IMR-90 (cell line): ENCODE results near the gene TIAM2. TPM values are rescaled to one million over a fixed set of nuclear protein-coding genes. Genes with fewer than 3 reads are reported as not detected.

Source experiments
- ATAC-seq: fragments of 200-7000 bp; cut with Tn5 transposase; 2 replicates; pipeline ENCODE4 v1.9.1; 2020; ENCODE audit warnings: low read depth, mild to moderate bottlenecking, moderate library complexity
- BruUV-seq: library from RNA; stranded (reverse); fragments of 400-500 nt; replicated peaks from 2 replicates; lab custom pipeline; 2021; lab: Mats Ljungman, UMichigan
- CTCF ChIA-PET: fragments of 300-600 bp; formaldehyde crosslinking; extraction: SDS; loops from one replicate; lab custom pipeline; 2021; ENCODE audit warnings: antibody characterized with exemption; lab: Yijun Ruan, JAX
- POLR2A ChIA-PET: fragments of 300-600 bp; sonication (Branson Sonifier 250); formaldehyde crosslinking; loops from one replicate; lab custom pipeline; 2022; ENCODE audit warnings: antibody characterized with exemption; ENCODE audit not compliant: unreplicated experiment; lab: Charles Lee
- DNase-seq: peaks from one replicate; pipeline ENCODE4 v3.0.0; 2013
- H2AFZ ChIP-seq: replicated peaks from 2 replicates; pipeline ENCODE3; 2013; ENCODE audit warnings: low read length, mild to moderate bottlenecking; ENCODE audit not compliant: poor library complexity
- H2AK5ac ChIP-seq: 2 replicates; pipeline ENCODE4 v1.6.1; 2013; ENCODE audit warnings: low read depth, low read length, inconsistent platforms
- H2AK9ac ChIP-seq: replicated peaks from 2 replicates; pipeline ENCODE3; 2013; ENCODE audit warnings: mild to moderate bottlenecking, low read depth, low read length, moderate library complexity; ENCODE audit not compliant: poor library complexity
- H2BK120ac ChIP-seq: 2 replicates; pipeline ENCODE4 v1.6.1; 2013; ENCODE audit warnings: low read depth, low read length, inconsistent platforms
- H2BK15ac ChIP-seq: 3 replicates; pipeline ENCODE4 v1.6.1; 2013; ENCODE audit warnings: low read depth, low read length, inconsistent platforms
- H2BK20ac ChIP-seq: 2 replicates; pipeline ENCODE4 v1.6.1; 2013; ENCODE audit warnings: low read depth, mild to moderate bottlenecking, inconsistent platforms, low read length, moderate library complexity
- H2BK5ac ChIP-seq: 2 replicates; pipeline ENCODE4 v1.6.1; 2013; ENCODE audit warnings: mild to moderate bottlenecking, low read depth, low read length, inconsistent platforms; ENCODE audit not compliant: poor library complexity, severe bottlenecking
- H3K14ac ChIP-seq: replicated peaks from 2 replicates; pipeline ENCODE4 v1.6.1; 2013; ENCODE audit warnings: low read depth, low read length, inconsistent platforms
- H3K18ac ChIP-seq: 2 replicates; pipeline ENCODE4 v1.6.1; 2013; ENCODE audit warnings: low read depth, low read length, control low read depth
- H3K23ac ChIP-seq: 2 replicates; pipeline ENCODE4 v1.6.1; 2013; ENCODE audit warnings: low read depth, low read length, inconsistent platforms
- H3K27ac ChIP-seq: 2 replicates; pipeline ENCODE4 v1.5.1; 2013; ENCODE audit warnings: mild to moderate bottlenecking, control low read depth, low read length; ENCODE audit not compliant: insufficient read depth
- H3K27me3 ChIP-seq: 2 replicates; pipeline ENCODE4 v1.6.1; 2013; ENCODE audit warnings: low read length; ENCODE audit not compliant: control insufficient read depth, insufficient read depth
- H3K36me3 ChIP-seq: 2 replicates; pipeline ENCODE4 v1.6.1; 2013; ENCODE audit warnings: low read length, mixed read lengths; ENCODE audit not compliant: control insufficient read depth, insufficient read depth
- H3K4ac ChIP-seq: 2 replicates; pipeline ENCODE4 v1.6.1; 2013; ENCODE audit warnings: low read depth, low read length, inconsistent platforms
- H3K4me1 ChIP-seq: 2 replicates; pipeline ENCODE4 v1.6.1; 2013; ENCODE audit warnings: low read length, mixed read lengths; ENCODE audit not compliant: control insufficient read depth, insufficient read depth
- H3K4me2 ChIP-seq: 2 replicates; pipeline ENCODE4 v1.6.1; 2013; ENCODE audit warnings: low read depth, mild to moderate bottlenecking, control low read depth, low read length, moderate library complexity
- H3K4me3 ChIP-seq: 2 replicates; pipeline ENCODE4 v1.5.1; 2013; ENCODE audit warnings: low read depth, mild to moderate bottlenecking, control low read depth, low read length, moderate library complexity; ENCODE audit not compliant: insufficient read depth
- H3K56ac ChIP-seq: 2 replicates; pipeline ENCODE4 v1.6.1; 2013; ENCODE audit warnings: low read length, inconsistent platforms; ENCODE audit not compliant: insufficient read depth; ENCODE audit errors: extremely low read depth
- H3K79me1 ChIP-seq, 2 experiments: 2 replicates each; pipeline ENCODE4 v1.6.1; 2013; ENCODE audit warnings: low read length in 2 of 2, inconsistent platforms in 1 of 2, low read depth in 1 of 2
- H3K9ac ChIP-seq: 2 replicates; pipeline ENCODE4 v1.6.1; 2013; ENCODE audit warnings: low read depth, low read length, control low read depth
- H3K9me1 ChIP-seq: 2 replicates; pipeline ENCODE4 v1.6.1; 2013; ENCODE audit warnings: low read length, inconsistent platforms; ENCODE audit not compliant: insufficient read depth
- H3K9me3 ChIP-seq: 2 replicates; pipeline ENCODE4 v1.6.1; 2013; ENCODE audit warnings: low read length; ENCODE audit not compliant: control insufficient read depth, insufficient read depth
- H4K20me1 ChIP-seq: 2 replicates; pipeline ENCODE4 v1.6.1; 2013; ENCODE audit warnings: low read length, inconsistent platforms; ENCODE audit not compliant: insufficient read depth
- H4K5ac ChIP-seq: 2 replicates; pipeline ENCODE4 v1.6.1; 2013; ENCODE audit warnings: mild to moderate bottlenecking, low read depth, low read length, control low read depth
- H4K8ac ChIP-seq, 2 experiments: 2 replicates each; pipeline ENCODE4 v1.6.1; 2013; ENCODE audit warnings: low read depth in 2 of 2, low read length in 2 of 2, control low read depth in 1 of 2, inconsistent platforms in 1 of 2
- H4K91ac ChIP-seq: 2 replicates; pipeline ENCODE4 v1.6.1; 2013; ENCODE audit warnings: low read depth, low read length, inconsistent platforms; ENCODE audit not compliant: insufficient read depth
- BHLHE40 ChIP-seq: fragments of 150-350 bp; IDR thresholded peaks from 2 replicates; pipeline ENCODE4 v1.6.1; 2016; ENCODE audit warnings: mild to moderate bottlenecking, low read depth, low read length
- CHD1 ChIP-seq: IDR thresholded peaks from 2 replicates; pipeline ENCODE4 v1.6.1; 2012; ENCODE audit warnings: low read depth, low read length, improper control_type of control experiment
- ELK1 ChIP-seq: fragments of 150-350 bp; IDR thresholded peaks from 2 replicates; pipeline ENCODE4 v1.6.1; 2016; ENCODE audit warnings: low read depth, mild to moderate bottlenecking, low read length, moderate library complexity, borderline replicate concordance
- FOS ChIP-seq: fragments of 150-350 bp; IDR thresholded peaks from 2 replicates; pipeline ENCODE4 v1.6.1; 2016; ENCODE audit warnings: low read depth, low read length
- MAFK ChIP-seq: IDR thresholded peaks from 2 replicates; pipeline ENCODE4 v1.6.1; 2012; ENCODE audit warnings: low read depth, low read length, improper control_type of control experiment
- MAZ ChIP-seq: IDR thresholded peaks from 2 replicates; pipeline ENCODE4 v1.6.1; 2012; ENCODE audit warnings: low read depth, mild to moderate bottlenecking, low read length, improper control_type of control experiment, moderate library complexity, borderline replicate concordance
- MXI1 ChIP-seq: IDR thresholded peaks from 2 replicates; pipeline ENCODE4 v1.6.1; 2012; ENCODE audit warnings: low read depth, mild to moderate bottlenecking, low read length, moderate library complexity, borderline replicate concordance
- RCOR1 ChIP-seq: IDR thresholded peaks from 2 replicates; pipeline ENCODE4 v1.6.1; 2012; ENCODE audit warnings: mild to moderate bottlenecking, low read length, improper control_type of control experiment; ENCODE audit not compliant: insufficient replicate concordance
- RFX5 ChIP-seq: IDR thresholded peaks from 2 replicates; pipeline ENCODE4 v1.8.0; 2012; ENCODE audit warnings: low read depth, mild to moderate bottlenecking, low read length, moderate library complexity
- SMC3 ChIP-seq: fragments of 150-350 bp; IDR thresholded peaks from 2 replicates; pipeline ENCODE4 v1.6.1; 2016; ENCODE audit warnings: low read depth, mild to moderate bottlenecking, antibody characterized with exemption, low read length, moderate library complexity
- WGBS, 2 experiments: methylation state at CpG; one replicate each; pipeline versions ENCODE4 v1.1.5 to v1.1.7; 2013; ENCODE audit warnings: missing lambda C conversion rate in 2 of 2; ENCODE audit not compliant: insufficient read length in 1 of 2; ENCODE audit errors: extremely low coverage in 2 of 2; 5-methylcytosine and 5-hydroxymethylcytosine counted together
- dilution Hi-C: fragments of 300-500 bp; cut with HindIII; formaldehyde crosslinking; loops from one replicate; pipeline ENCODE4 v1.14.3; 2018; ENCODE audit warnings: low sequenced_read_pairs; ENCODE audit not compliant: unreplicated experiment
- in situ Hi-C: fragments of 300-500 bp; cut with MboI; formaldehyde crosslinking; loops from 3 replicates; pipeline ENCODE4 v1.14.3; 2019; ENCODE audit warnings: low sequenced_read_pairs, inconsistent platforms, mixed read lengths
- intact Hi-C: fragments of 100-400 bp; cut with micrococcal nuclease; formaldehyde crosslinking; loops from 2 replicates; pipeline ENCODE4 v1.10.0; 2022
- polyA plus RNA-seq, 3 experiments: library from polyadenylated mRNA; depleted of rRNA; stranded (reverse); fragments of >200 nt; gene quantifications; 2 replicates each; pipeline ENCODE4 v1.2.3, GENCODE V29; 2012; ENCODE audit warnings: low replicate concordance in 1 of 3
- total RNA-seq: library from RNA; depleted of rRNA; stranded (reverse); fragments of >200 nt; gene quantifications from 2 replicates; pipeline ENCODE4 v1.2.3, GENCODE V29; 2012
- TF ChIP-seq, protein P1 (sequence below): fragments of 150-350 bp; IDR thresholded peaks from 2 replicates; pipeline ENCODE4 v1.6.1; 2017; ENCODE audit warnings: mild to moderate bottlenecking, antibody characterized with exemption, low read length, low read depth
- TF ChIP-seq, protein P2 (sequence below): conservative IDR thresholded peaks from 2 replicates; pipeline ENCODE4 v1.5.1; 2012; ENCODE audit warnings: mild to moderate bottlenecking, low read depth, low read length, improper control_type of control experiment

The TIAM2 gene
- total and polyA plus RNA-seq, 2 of the 4 experiments (the other 2 are of a cell fraction): 3.1 to 4.7 TPM

GRCh38 chr6:155259897-155260296 is 264.8 kb downstream of the TIAM2 start:
- Histone ChIP-seq H4K8ac (no peak overlapping the region), H4K91ac (no peak overlapping the region), H2BK20ac (no peak overlapping the region), H2BK15ac (no peak overlapping the region), H2AK5ac (no peak overlapping the region), H3K14ac (no peak overlapping the region), H2BK120ac (no peak overlapping the region), H3K4me2 (no peak overlapping the region), H3K79me1 (peaks cover 5 to 27% of the 10 kb centered on the region in 2 experiments), H3K4me3 (no peak overlapping the region), H3K4ac (no peak overlapping the region), H4K5ac (no peak overlapping the region), H2BK5ac (no peak overlapping the region), H3K56ac (no peak overlapping the region), H3K4me1 (peaks cover 7% of the 10 kb centered on the region; the same call in 1 of the 2 replicates), H3K27me3 (no peaks in the 10 kb centered on the region), H3K18ac (no peak overlapping the region), H4K20me1 (no peaks in the 10 kb centered on the region), H3K23ac (no peak overlapping the region), H3K9me3 (no peaks in the 10 kb centered on the region), H3K9me1 (peaks cover 17% of the 10 kb centered on the region), H2AK9ac (no peak overlapping the region), H3K27ac (no peak overlapping the region), H3K36me3 (peaks cover 22% of the 10 kb centered on the region), H3K9ac (no peak overlapping the region), H2AFZ (no peak overlapping the region)
- WGBS, 2 experiments: no CpG with 5 or more reads among the region's 5 CpGs
- DNase-seq (no peak), ATAC-seq (no peak)
- ChIA-PET CTCF (no interaction called here), POLR2A (no interaction called here)
- dilution Hi-C loops: no loop called here
- BruUV-seq: no TSS peak
- intact Hi-C loops: no loop called here
- TF ChIP-seq RCOR1 (no peak), RFX5 (no peak), MXI1 (no peak), CHD1 (no peak), BHLHE40 (no peak), MAZ (no peak), SMC3 (no peak), ELK1 (no peak), FOS (no peak), MAFK (no peak)
- TF ChIP-seq, protein P1, sequence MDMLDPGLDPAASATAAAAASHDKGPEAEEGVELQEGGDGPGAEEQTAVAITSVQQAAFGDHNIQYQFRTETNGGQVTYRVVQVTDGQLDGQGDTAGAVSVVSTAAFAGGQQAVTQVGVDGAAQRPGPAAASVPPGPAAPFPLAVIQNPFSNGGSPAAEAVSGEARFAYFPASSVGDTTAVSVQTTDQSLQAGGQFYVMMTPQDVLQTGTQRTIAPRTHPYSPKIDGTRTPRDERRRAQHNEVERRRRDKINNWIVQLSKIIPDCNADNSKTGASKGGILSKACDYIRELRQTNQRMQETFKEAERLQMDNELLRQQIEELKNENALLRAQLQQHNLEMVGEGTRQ: no peak
- TF ChIP-seq, protein P2, sequence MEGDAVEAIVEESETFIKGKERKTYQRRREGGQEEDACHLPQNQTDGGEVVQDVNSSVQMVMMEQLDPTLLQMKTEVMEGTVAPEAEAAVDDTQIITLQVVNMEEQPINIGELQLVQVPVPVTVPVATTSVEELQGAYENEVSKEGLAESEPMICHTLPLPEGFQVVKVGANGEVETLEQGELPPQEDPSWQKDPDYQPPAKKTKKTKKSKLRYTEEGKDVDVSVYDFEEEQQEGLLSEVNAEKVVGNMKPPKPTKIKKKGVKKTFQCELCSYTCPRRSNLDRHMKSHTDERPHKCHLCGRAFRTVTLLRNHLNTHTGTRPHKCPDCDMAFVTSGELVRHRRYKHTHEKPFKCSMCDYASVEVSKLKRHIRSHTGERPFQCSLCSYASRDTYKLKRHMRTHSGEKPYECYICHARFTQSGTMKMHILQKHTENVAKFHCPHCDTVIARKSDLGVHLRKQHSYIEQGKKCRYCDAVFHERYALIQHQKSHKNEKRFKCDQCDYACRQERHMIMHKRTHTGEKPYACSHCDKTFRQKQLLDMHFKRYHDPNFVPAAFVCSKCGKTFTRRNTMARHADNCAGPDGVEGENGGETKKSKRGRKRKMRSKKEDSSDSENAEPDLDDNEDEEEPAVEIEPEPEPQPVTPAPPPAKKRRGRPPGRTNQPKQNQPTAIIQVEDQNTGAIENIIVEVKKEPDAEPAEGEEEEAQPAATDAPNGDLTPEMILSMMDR: no peak
- in situ Hi-C loops: no loop called here
